Hippocampal formation (tissue), 2 donors: Measurements from ENCODE around the gene TMEM245.
"Not testable (repeated sequence)": the region's sequence is repeated elsewhere in the genome, so short reads cannot be mapped to it uniquely, and the experiment has no call there.

Experiments used
- DNase-seq, 2 donors: peaks; one replicate each; lab custom pipeline; 2025; lab: John Stamatoyannopoulos, UW

Gene TMEM245

GRCh38 chr9:109064963-109065702 lies 54.6 kb downstream of the TMEM245 start:
- DNase-seq, result no peak

- no peak for DNase-seq
Measured at GRCh38 chr9:109063760-109064159, 56.0 kb downstream of the TMEM245 start.

GRCh38 chr9:109062543-109062942 lies 57.2 kb downstream of the TMEM245 start:
- no peak for DNase-seq

- no peak for DNase-seq
Measured at GRCh38 chr9:109060191-109060590, 59.6 kb downstream of the TMEM245 start.

GRCh38 chr9:109053121-109053520 lies 66.6 kb downstream of the TMEM245 start:
- not testable (repeated sequence) for DNase-seq

GRCh38 chr9:109052416-109052815 lies 67.3 kb downstream of the TMEM245 start:
- no peak for DNase-seq

GRCh38 chr9:109051733-109052132 lies 68.0 kb downstream of the TMEM245 start:
- no peak for DNase-seq

GRCh38 chr9:109050444-109050843 lies 69.3 kb downstream of the TMEM245 start:
- no peak for DNase-seq

- no peak for DNase-seq
Measured at GRCh38 chr9:109048822-109049221, 70.9 kb downstream of the TMEM245 start.

- DNase-seq, result no peak
Measured at GRCh38 chr9:109047259-109047658, 72.5 kb downstream of the TMEM245 start.

GRCh38 chr9:109046346-109046745 lies 73.4 kb downstream of the TMEM245 start:
- no peak for DNase-seq

- no peak for DNase-seq
Measured at GRCh38 chr9:109043578-109043977, 76.2 kb downstream of the TMEM245 start.

- DNase-seq, result no peak
Measured at GRCh38 chr9:109040571-109040970, 79.2 kb downstream of the TMEM245 start.

GRCh38 chr9:109039539-109039938 lies 80.2 kb downstream of the TMEM245 start:
- DNase-seq, result no peak

GRCh38 chr9:109037946-109038715 lies 81.6 kb downstream of the TMEM245 start:
- no peak for DNase-seq

- DNase-seq, result no peak
Measured at GRCh38 chr9:109036744-109037680, 82.7 kb downstream of the TMEM245 start.

- no peak for DNase-seq
Measured at GRCh38 chr9:109035684-109036423, 83.9 kb downstream of the TMEM245 start.

GRCh38 chr9:109033941-109034700 lies 85.6 kb downstream of the TMEM245 start:
- no peak for DNase-seq

- DNase-seq, result no peak
Measured at GRCh38 chr9:109031241-109031640, 88.5 kb downstream of the TMEM245 start.

- DNase-seq, result no peak
Measured at GRCh38 chr9:109030426-109030825, 89.3 kb downstream of the TMEM245 start.

- no peak for DNase-seq
Measured at GRCh38 chr9:109028457-109028856, 91.3 kb downstream of the TMEM245 start.
